Keratinocyte (primary cell): Measurements from ENCODE around the gene CXCR6. TPM values are rescaled to one million over a fixed set of nuclear protein-coding genes. Genes with fewer than 3 reads are reported as not detected.

Source experiments
- DNase-seq: peaks from one replicate; pipeline ENCODE4 v3.0.0-alpha.2; 2011; ENCODE audit warnings: low read depth, missing footprints, low spot score
- FAIRE-seq: peaks from 2 replicates; lab custom pipeline; 2011; peaks lifted over from hg19 to GRCh38; lab: Jason Lieb, UNC
- H2AFZ ChIP-seq: 2 replicates; pipeline ENCODE4 v1.6.0; 2012; ENCODE audit warnings: low read length, control low read depth, inconsistent platforms; ENCODE audit not compliant: control insufficient read depth
- H3K27ac ChIP-seq: 2 replicates; pipeline ENCODE4 v1.5.1; 2011; ENCODE audit warnings: low read length; ENCODE audit not compliant: control insufficient read depth, insufficient read depth
- H3K27me3 ChIP-seq: 3 replicates; pipeline ENCODE4 v1.6.0; 2011; ENCODE audit warnings: low read length; ENCODE audit not compliant: control insufficient read depth, insufficient read depth; ENCODE audit errors: extremely low read depth
- H3K36me3 ChIP-seq, 2 experiments: 2 replicates in 1 of 2; 3 replicates in 1 of 2; pipeline ENCODE4 v1.5.1; 2011; ENCODE audit warnings: low read length in 2 of 2, mild to moderate bottlenecking in 1 of 2; ENCODE audit not compliant: control insufficient read depth in 2 of 2, insufficient read depth in 2 of 2; ENCODE audit errors: extremely low read depth in 1 of 2
- H3K4me1 ChIP-seq: 3 replicates; pipeline ENCODE4 v1.5.1; 2011; ENCODE audit warnings: low read length; ENCODE audit not compliant: control insufficient read depth, insufficient read depth; ENCODE audit errors: extremely low read depth
- H3K4me2 ChIP-seq: 3 replicates; pipeline ENCODE4 v1.6.0; 2011; ENCODE audit warnings: low read depth, low read length; ENCODE audit not compliant: control insufficient read depth, insufficient read depth; ENCODE audit errors: extremely low read depth
- H3K4me3 ChIP-seq, 3 experiments: fragments of 200-600 bp in 1 of 3; sonication (generic) in 1 of 3; 2 replicates in 2 of 3; 3 replicates in 1 of 3; pipeline ENCODE4 v1.5.1; 2011 to 2016; ENCODE audit warnings: low read length in 3 of 3, mild to moderate bottlenecking in 3 of 3, control low read depth in 2 of 3, inconsistent platforms in 1 of 3, low read depth in 1 of 3, mixed read lengths in 1 of 3, mixed run types in 1 of 3, moderate library complexity in 1 of 3; ENCODE audit not compliant: control insufficient read depth in 2 of 3, insufficient read depth in 2 of 3; ENCODE audit errors: extremely low read depth in 1 of 3
- H3K79me2 ChIP-seq: 2 replicates; pipeline ENCODE4 v1.6.0; 2012; ENCODE audit warnings: low read length; ENCODE audit not compliant: control insufficient read depth, insufficient read depth
- H3K9ac ChIP-seq: 3 replicates; pipeline ENCODE4 v1.6.0; 2011; ENCODE audit warnings: low read length; ENCODE audit not compliant: control insufficient read depth, insufficient read depth; ENCODE audit errors: extremely low read depth
- H3K9me1 ChIP-seq: 3 replicates; pipeline ENCODE4 v1.6.0; 2011; ENCODE audit warnings: low read length; ENCODE audit not compliant: control insufficient read depth, insufficient read depth; ENCODE audit errors: extremely low read depth
- H3K9me3 ChIP-seq: 2 replicates; pipeline ENCODE4 v1.5.1; 2012; ENCODE audit warnings: low read depth, low read length; ENCODE audit not compliant: control insufficient read depth
- H4K20me1 ChIP-seq: 3 replicates; pipeline ENCODE4 v1.6.0; 2011; ENCODE audit warnings: low read length; ENCODE audit not compliant: control insufficient read depth, insufficient read depth; ENCODE audit errors: extremely low read depth
- EZH2 ChIP-seq: IDR thresholded peaks from one replicate; pipeline ENCODE4 v1.6.1; 2012; ENCODE audit warnings: inconsistent platforms, mild to moderate bottlenecking, low read length, moderate library complexity
- dilution Hi-C: fragments of 300-500 bp; cut with MboI; formaldehyde crosslinking; loops from one replicate; pipeline ENCODE4 v1.7.0; 2020; ENCODE audit warnings: low sequenced_read_pairs; ENCODE audit not compliant: extremely low pct_ligation_motif_present
- polyA plus RNA-seq, 5 experiments: library from polyadenylated mRNA; depleted of rRNA in 3 of 5; stranded (reverse) in 3 of 5; stranded (forward) in 1 of 5; unstranded in 1 of 5; fragments of >200 nt; gene quantifications; 1 replicate in 1 of 5; 2 replicates in 3 of 5; 3 replicates in 1 of 5; pipeline versions ENCODE4 v1.2.1 to v1.2.3, GENCODE V29; 2011 to 2012; ENCODE audit warnings: missing spikeins in 2 of 5, low read depth in 1 of 5, low replicate concordance in 1 of 5
- TF ChIP-seq, protein P1 (sequence below), 3 experiments: IDR thresholded peaks in 1 of 3; conservative IDR thresholded peaks in 1 of 3; optimal IDR thresholded peaks in 1 of 3; 2 replicates in 2 of 3; 3 replicates in 1 of 3; pipeline versions ENCODE3 to v1.5.1; 2011; ENCODE audit warnings: low read length in 3 of 3, mild to moderate bottlenecking in 3 of 3, moderate library complexity in 2 of 3, control low read depth in 1 of 3, inconsistent platforms in 1 of 3; ENCODE audit not compliant: insufficient read depth in 2 of 3; ENCODE audit errors: extremely low read depth in 1 of 3

CXCR6 gene
- polyA plus RNA-seq, 1 donor (not counting 4 experiments of a cell fraction or from before 2014, with no cell fraction given), result not detected

DNA sequence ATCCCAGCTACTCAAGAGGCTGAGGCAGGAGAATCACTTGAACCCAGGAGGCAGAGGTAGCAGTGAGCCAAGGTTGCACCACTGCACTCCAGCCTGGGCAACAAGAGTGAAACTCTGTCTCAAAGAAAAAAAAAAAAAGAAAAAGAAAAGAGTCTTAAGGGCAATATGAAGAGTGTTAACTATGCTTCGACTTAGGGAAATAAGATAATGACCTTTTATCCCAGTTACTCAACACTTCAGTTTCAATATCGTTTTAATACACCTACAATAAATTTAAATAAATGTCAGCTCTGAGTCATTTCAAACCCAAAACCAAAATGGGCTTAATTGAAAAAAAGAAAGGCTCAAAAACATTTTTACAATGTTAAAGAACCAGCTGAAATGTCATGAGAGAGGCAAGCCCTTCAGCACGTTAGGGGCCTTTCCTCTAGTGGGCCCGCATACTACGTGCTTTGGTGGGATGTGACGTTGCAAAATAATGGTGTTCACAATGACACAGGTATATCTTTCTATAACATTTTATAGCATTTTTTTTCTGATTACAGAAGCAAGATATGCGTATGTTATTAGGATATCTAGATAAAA, 37.1 kb downstream of the CXCR6 start:
- Histone ChIP-seq H3K36me3 (peaks cover 9 to 14% of the 10 kb centered on the region in 2 experiments), H4K20me1 (no peaks in the 10 kb centered on the region), H3K4me3 (no peak overlapping the region), H3K4me2 (no peak overlapping the region), H3K27me3 (no peaks in the 10 kb centered on the region), H2AFZ (no peak overlapping the region), H3K9ac (no peak overlapping the region), H3K27ac (no peak overlapping the region), H3K79me2 (no peaks in the 10 kb centered on the region), H3K9me3 (no peaks in the 10 kb centered on the region), H3K9me1 (no peaks in the 10 kb centered on the region), H3K4me1 (no peaks in the 10 kb centered on the region)
- dilution Hi-C loops, result no loop called here
- FAIRE-seq, result no peak
- no peak for TF ChIP-seq EZH2
- TF ChIP-seq, protein P1, sequence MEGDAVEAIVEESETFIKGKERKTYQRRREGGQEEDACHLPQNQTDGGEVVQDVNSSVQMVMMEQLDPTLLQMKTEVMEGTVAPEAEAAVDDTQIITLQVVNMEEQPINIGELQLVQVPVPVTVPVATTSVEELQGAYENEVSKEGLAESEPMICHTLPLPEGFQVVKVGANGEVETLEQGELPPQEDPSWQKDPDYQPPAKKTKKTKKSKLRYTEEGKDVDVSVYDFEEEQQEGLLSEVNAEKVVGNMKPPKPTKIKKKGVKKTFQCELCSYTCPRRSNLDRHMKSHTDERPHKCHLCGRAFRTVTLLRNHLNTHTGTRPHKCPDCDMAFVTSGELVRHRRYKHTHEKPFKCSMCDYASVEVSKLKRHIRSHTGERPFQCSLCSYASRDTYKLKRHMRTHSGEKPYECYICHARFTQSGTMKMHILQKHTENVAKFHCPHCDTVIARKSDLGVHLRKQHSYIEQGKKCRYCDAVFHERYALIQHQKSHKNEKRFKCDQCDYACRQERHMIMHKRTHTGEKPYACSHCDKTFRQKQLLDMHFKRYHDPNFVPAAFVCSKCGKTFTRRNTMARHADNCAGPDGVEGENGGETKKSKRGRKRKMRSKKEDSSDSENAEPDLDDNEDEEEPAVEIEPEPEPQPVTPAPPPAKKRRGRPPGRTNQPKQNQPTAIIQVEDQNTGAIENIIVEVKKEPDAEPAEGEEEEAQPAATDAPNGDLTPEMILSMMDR (optimal IDR thresholded peaks at IDR 0.05 in 1 of 3, IDR thresholded peaks at IDR 0.05 in 1 of 3, conservative IDR thresholded peaks at IDR 0.05 in 1 of 3; ENCODE audit: extremely low read depth in 1 of 3, insufficient read depth in 2 of 3, low read length in 3 of 3), result no peak
- DNase-seq, result no peak

- DNase-seq (no peak), FAIRE-seq (no peak)
- Histone ChIP-seq H2AFZ (no peak overlapping the region), H3K9me3 (no peaks in the 10 kb centered on the region), H3K9ac (no peak overlapping the region), H3K27ac (no peak overlapping the region), H3K36me3 (peaks cover 9 to 14% of the 10 kb centered on the region in 2 experiments), H3K79me2 (no peaks in the 10 kb centered on the region), H3K4me3 (no peak overlapping the region), H3K9me1 (no peaks in the 10 kb centered on the region), H3K4me1 (no peaks in the 10 kb centered on the region), H4K20me1 (no peaks in the 10 kb centered on the region), H3K27me3 (no peaks in the 10 kb centered on the region), H3K4me2 (no peak overlapping the region)
- dilution Hi-C loops, result no loop called here
- TF ChIP-seq EZH2, result no peak
- TF ChIP-seq, protein P1 (optimal IDR thresholded peaks at IDR 0.05 in 1 of 3, IDR thresholded peaks at IDR 0.05 in 1 of 3, conservative IDR thresholded peaks at IDR 0.05 in 1 of 3; ENCODE audit: extremely low read depth in 1 of 3, insufficient read depth in 2 of 3, low read length in 3 of 3), result no peak
These were observed 37.6 kb downstream of the CXCR6 start for GRCh38 chr3:45980819-45981218.
